HG03558 (cell line): ENCODE results near the gene POC1A.
"Not testable (repeated sequence)": the region's sequence is repeated elsewhere in the genome, so short reads cannot be mapped to it uniquely, and the experiment has no call there.

Source experiments
- ATAC-seq: cut with Tn5 transposase; IDR thresholded peaks from one replicate; pipeline ENCODE4 v1.9.1; 2021; ENCODE audit warnings: moderate number of reproducible peaks; ENCODE audit not compliant: unreplicated experiment; ENCODE audit errors: extremely low read depth

POC1A gene

GRCh38 chr3:52054661-52055511, 99.3 kb downstream of the POC1A start:
- no peak for ATAC-seq

DNA sequence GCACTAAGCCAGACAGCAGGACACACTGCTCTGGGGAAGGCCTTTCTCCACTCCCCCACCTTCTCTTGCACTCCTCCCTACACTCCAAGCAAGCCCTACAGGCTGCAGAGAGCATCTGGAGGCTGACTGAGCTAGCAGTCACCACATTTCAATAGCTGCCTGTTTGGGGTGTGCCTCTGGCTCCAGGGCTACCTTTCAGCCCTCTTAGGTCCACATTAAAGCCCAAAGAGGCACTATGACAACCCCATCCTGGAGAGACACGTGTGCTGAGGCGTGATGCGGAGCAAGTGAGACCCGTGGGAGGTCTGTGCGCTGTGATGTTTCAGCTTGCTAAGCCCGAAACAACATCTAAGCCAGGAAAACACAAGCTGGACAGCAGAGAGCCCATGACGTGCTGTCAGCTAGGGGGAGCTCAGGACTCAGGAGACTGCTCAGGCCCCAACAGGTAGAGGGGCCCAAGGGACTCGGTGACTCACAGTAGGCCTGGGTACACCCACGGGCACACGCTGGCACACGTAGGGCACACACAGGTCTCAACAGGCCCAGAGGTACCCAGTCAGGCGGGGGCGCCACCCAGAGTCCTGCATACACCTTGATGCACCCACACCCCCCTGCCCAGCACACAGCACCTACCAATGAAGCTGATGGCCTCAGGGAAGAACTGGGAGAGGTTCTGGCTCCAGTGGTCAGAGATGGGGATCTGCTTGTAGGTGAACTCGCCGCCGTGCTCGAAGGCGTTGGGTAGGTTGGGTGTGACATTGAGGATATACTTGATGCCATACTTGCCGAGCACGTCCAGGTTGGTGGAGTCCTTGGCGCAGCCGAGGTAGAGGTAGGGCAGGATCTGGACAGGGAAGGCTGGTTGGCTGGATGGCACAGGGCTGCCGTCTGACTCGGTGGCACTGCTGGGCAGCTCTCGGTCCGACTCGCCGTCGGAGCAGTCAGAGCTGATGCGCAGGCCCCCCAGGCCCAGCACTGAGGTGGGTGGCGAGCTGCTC, 100.6 kb downstream of the POC1A start:
- no peak for ATAC-seq

GRCh38 chr3:52052831-52053306, 101.4 kb downstream of the POC1A start:
- ATAC-seq, result no peak

DNA sequence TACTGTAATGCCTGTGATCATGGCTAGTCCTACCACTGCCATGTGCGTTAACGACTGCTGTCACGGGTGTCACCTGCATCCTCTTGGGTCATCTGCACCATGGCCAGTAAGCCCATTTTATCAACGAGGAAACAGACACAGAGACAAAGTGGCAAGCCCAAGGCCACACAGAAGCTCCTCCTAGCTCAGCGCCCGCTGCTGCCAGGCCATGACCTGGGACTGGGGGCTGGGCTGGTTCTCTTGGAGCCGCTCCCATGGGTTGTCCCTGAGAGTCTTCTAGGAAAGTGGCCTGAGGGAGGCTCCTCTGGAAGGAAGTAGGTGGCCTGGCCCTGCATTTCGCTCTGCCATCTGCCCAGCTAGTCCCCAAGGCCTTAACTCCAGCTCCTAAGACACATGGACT, 102.8 kb downstream of the POC1A start:
- ATAC-seq, result no peak

GRCh38 chr3:52050571-52050970, 103.7 kb downstream of the POC1A start:
- ATAC-seq, result no peak

GRCh38 chr3:52049503-52049902, 104.7 kb downstream of the POC1A start:
- ATAC-seq, result no peak

DNA sequence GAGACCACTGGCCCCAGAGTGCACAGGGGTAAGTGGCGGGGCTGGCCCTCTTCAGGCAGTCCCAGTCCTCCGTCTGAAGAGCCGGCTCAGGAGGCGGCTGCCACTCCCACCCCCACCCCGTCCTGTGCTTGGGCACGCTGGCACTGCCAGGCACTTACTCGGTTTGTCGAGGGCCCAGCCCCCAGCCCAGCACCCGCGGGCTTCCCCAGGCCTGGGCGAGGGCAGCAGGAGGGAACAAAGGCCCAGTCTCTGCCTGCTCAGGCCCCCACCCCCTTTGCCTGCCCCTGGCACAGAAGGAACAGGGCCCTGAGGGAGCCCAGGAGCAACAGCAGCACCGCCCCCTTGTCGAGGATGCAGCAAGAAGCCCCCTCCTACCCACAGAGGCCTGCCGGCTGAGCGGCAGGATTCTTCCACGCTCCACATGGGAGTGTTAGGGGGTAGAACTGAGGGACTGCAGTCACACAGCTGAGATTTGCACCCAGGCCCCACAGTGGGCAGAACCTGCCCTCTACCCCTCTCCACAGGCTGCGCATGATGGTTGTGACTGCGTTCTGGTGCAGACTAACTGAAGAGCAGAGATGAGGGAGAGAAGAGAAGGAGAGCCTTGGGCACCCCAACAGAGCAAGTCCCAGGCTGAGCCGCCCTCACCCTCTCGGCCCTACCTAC, 106.8 kb downstream of the POC1A start:
- no peak for ATAC-seq

DNA sequence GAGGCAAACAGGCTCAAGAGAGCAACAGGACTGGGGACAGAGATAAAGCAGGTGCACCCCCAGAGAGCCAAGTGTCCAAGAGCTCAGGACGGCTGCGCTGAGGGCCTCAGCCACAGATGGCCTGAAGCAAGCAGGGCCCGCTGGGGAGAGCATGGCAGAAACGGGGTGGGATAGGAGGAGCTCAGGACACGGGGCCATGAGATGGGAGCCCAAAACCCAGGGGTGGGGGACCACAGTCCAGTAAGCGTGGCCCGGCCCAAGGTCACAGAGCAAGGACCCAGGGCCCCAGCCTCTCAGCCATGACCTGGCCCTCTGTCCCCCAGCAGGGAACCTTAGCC, 107.4 kb downstream of the POC1A start:
- no peak for ATAC-seq

DNA sequence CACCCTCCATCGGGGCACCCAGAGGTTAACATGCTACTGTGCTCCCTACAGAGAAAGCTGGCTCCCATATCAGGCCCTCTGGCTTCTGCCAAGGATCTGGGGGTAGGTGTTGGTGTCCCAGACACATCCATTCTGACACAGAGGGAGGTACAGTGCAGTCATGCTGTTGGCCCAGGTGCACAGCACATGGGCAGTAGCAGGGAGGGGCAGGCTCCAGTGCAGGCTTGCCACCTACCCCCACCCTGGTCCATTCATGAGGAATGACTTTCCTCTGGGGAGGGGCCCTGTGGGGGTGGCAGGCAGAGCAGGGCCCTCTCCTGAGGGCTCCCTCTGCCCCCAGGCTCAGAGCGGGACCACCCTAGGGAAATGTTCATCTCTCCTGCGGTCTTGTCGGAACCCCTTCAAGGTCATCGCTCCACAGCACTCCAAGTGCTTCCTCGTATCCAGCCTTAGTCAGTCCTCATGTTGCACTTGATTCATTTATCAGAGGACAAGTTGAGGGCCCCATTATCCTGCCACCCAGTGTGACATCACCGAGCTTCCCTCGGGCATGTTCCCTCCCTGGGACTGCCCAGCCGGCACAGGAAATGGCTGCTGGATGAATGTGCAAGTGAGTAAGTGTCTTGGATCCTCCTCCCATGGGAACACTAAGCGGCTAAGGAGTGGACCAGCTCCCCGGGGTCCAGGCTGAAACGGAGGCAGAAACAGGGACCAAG, 107.9 kb downstream of the POC1A start:
- ATAC-seq, result no peak

GRCh38 chr3:52044869-52045619, 109.2 kb downstream of the POC1A start:
- ATAC-seq, result no peak

GRCh38 chr3:52043750-52044149, 110.5 kb downstream of the POC1A start:
- ATAC-seq, result no peak

DNA sequence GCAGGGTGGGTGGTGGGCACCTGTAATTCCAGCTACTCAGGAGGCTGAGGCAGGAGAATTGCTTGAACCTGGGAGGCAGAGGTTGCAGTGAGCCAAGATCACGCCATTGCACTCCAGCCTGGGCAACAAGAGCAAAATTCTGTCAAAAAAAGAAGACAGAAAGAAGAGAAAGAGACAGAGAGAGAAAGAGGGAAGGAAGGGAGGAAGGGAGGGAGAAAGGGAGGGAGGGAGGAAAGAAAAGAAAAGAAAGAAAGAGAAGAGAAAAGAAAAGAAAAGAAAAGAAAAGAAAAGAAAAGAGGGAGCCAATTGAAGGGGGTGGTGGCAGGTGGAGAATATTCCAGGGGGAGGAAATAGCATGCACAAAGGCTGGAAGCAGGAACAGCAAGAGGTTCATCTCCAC, 111.2 kb downstream of the POC1A start:
- not testable (repeated sequence) for ATAC-seq

DNA sequence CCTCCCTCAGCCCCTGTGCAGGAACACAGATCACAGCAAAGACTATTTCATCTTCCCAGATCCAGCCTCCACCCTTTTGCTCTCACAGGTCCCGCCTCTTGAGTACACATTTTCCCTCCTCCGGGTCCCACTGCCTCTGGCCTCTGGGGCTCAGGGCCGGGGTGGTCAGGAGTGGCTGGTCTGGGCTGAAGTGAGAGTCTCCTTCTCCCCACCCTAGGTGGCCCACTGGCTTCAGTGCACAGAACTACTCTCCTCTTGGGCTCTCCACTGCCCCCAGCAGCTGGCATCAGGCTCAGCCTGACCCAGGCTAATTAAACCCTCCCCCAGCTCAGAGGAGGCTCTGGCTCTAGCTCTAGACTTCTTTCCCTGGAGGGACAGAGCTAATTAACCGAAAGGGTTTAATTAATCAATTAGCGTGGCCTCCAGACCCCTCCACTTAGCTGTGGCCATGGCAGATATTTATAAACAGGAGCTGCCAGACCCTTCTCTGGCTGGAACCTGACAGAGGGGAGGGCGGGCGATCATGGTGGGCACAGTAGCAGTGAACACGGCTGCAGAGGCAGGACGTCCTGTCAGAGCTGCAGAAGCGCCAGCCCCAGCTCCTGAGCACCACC, 113.0 kb downstream of the POC1A start:
- ATAC-seq, result no peak

DNA sequence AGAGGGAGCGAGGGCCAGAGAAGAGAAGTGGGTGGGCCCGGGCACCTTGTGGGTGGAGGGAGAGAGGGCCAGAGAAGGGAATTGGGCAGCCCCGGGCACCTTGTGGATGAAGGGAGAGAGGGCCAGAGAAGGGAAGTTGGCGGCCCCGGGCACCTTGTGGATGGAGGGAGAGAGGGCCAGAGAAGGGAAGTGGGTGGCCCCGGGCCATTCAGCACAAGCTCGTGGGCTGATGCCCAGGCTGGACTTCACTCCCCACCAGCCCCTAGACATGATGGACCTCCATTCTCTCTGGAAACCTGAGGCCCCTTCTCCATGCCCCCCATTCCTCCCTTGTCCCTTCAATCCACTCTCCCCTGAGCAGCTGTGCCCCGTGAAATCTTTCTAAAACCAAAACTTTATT, 113.6 kb downstream of the POC1A start:
- no peak for ATAC-seq

DNA sequence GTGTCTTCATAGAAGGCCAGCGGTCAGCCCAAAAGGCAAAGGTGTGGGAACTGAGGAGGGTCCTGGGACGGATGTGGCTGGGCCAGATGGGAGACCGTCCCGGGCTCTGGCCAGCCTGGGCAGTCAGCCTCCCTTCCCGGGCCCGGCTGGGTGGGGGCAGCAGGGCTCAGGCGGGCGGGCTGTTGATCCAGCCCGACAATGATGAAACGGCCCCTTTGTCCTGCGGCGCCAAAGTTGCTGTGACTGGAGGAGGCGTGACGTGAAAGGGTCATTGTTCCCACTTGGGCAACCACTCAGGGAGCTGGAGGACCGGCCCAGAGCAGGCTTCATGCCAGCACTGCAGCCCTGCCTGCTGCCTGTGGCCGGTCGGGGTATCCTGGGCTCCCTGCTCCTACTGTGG, 114.4 kb downstream of the POC1A start:
- no peak for ATAC-seq

GRCh38 chr3:52039426-52039825, 114.8 kb downstream of the POC1A start:
- no peak for ATAC-seq

- no peak for ATAC-seq
Measured at GRCh38 chr3:52038227-52038626, 116.0 kb downstream of the POC1A start.

GRCh38 chr3:52037291-52037690, 116.9 kb downstream of the POC1A start:
- ATAC-seq, result no peak

- ATAC-seq, result no peak
Measured at GRCh38 chr3:52036829-52037228, 117.4 kb downstream of the POC1A start.
